GM18858 (cell line): ENCODE data around the gene MALSU1.

Source experiments
- ATAC-seq: cut with Tn5 transposase; IDR thresholded peaks from one replicate; pipeline ENCODE4 v1.9.1; 2021; ENCODE audit not compliant: unreplicated experiment

MALSU1 gene

DNA sequence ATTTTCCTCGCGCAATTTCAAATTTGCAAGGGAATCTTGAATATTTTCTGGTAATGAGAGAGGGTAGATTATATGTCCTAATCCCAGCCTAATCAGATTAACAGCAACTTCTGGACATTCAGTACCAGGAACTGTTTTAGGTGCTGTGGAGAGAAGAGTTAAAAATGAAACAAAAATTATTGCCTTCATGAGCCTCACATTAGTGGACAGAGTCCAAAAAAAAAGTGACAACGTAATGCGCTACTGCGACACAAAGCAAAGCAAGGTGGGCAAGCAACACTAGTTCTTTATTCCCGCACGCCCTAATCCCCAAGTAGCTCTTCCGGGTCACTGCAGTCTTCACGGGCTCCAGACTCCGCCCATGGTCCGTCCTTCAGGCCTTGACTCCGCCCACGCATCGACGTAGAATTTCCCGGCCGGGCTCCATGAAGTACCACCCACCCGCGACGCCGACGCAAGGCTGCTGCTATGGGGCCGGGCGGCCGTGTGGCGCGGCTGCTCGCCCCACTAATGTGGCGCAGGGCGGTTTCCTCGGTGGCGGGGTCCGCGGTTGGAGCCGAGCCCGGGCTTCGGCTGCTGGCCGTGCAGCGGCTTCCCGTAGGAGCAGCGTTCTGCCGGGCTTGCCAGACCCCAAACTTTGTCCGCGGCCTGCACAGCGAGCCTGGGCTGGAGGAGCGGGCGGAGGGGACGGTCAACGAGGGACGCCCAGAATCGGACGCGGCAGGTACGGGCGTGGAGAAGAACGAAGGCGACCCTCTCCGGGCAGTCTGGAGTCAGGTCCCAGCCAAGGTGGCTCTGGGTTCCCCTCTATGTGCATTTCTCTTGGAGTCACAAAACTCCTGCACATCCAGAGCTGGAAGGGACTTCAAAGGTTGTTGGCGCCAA lies at the start of gene MALSU1:
Gene MALSU1, plus strand, starts transcription at position 455 of the 885 bp plus-strand sequence. Its CDS starts 14 bp downstream, at position 469.
- ATAC-seq: peak; percentile 98

DNA sequence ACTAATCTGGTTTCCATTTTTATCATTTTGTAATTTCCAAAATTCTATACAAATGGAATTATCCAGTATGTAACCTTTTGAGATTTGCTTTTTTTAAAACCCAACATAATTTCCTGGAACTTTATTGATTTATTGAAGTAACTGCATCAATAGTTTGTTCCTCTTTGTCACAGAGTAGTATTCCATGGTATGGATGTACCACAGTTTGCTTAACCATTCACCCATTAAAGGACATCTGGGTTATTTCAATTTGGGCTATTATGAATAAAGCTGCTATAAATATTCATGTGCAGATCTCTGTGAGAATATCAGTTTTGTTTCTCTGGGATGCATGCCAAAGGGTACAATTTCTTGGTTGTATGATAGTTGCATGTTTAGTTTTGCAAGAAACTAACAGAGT lies 49.7 kb upstream of the MALSU1 start:
- no peak for ATAC-seq

DNA sequence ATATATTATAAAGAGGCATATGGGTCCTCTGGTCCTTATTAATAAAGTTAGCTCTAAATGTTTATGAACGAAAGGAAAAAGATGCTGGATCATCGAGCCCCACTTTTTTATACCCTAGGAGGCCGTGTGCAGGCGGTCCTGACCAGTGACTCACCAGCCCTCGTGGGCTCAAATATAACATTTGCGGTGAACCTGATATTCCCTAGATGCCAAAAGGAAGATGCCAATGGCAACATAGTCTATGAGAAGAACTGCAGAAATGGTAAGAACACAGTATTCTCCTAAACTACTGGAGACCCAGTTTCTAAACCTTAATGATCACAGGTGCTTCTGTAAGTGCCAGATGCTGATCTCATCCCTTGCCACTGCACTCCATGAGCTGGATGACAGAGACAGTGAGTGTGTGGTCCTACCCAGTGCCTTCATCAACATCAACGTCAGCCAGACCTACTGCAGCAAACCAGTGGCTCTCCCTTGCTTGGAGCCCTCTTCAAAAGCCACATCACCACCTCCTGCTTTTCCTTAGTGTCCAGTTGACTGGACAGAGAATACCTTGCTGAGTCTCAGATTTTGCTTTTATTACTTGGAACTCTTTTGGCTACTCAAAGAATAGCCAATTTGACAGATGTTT lies 45.0 kb upstream of the MALSU1 start:
- no peak for ATAC-seq

DNA sequence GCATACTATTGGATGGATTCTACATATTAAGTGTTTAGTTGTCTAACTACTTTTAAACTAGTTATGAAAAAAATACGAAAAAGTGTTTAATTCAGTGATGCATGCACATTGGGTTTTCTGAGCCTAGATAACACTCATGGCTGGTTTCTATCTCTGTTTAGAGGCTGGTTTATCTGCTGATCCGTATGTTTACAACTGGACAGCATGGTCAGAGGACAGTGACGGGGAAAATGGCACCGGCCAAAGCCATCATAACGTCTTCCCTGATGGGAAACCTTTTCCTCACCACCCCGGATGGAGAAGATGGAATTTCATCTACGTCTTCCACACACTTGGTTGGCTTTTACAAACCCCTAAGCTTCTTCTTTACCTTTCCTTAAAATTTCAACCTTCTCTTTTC lies 42.4 kb upstream of the MALSU1 start:
- no peak for ATAC-seq

DNA sequence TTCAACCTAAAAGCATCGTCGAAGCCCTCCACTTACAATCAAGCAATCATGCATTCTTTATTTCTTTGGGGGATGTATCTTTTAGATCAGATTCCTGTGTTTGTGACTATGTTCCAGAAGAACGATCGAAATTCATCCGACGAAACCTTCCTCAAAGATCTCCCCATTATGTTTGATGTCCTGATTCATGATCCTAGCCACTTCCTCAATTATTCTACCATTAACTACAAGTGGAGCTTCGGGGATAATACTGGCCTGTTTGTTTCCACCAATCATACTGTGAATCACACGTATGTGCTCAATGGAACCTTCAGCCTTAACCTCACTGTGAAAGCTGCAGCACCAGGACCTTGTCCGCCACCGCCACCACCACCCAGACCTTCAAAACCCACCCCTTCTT lies 38.8 kb upstream of the MALSU1 start:
- no peak for ATAC-seq

DNA sequence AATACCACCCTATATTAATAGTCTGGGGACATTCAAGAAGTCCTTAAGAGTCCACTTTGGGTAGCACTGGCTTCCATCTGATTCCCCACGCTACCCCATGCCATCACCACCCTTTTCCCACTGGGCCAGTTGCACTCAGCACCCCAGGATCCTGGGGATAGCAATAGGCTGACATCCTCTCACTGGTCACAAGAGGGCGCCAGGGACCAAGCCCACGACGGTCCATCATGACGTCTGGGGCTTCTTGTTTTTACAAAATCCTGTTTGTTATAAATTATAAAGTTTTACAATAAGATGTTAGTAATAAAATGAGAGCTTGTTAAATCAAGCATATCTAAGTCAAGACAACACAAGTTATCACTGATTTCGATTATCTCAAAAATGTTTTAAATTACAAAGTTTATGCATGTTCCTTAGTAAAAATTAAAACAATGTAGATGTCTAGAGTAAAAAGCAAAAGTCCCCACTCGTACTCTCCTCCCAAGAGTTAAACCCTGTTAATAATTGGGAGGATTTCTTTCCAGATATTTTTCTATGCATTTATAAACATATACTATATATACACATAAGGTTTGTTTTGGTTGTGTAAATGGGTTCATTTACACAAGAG lies 37.2 kb upstream of the MALSU1 start:
- peak; percentile 62 for ATAC-seq

DNA sequence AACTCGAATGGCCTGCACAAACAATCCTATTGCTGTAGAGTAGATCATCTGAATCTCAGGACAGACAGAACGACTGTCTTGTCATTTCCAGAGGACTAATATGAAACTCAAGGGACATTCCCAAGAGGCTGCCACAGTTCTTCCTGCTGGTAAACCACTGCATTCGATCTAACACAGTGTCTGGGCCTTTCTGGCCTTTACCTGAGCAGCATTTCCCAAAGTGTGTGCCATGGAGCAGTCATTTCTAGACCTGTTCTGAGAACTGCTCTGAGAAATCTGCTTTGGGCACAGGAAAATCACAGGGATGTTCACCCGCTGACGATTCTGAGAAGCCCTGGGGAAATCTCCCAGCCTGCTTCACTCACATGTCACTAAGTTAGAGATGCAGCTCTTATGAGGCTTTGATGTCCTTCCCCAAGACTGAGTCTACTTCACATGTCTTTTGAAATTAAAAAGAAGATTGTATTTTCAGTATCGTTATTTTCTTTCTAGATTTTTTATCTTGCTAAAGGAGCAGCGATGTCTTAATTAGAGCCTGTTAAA lies 34.2 kb upstream of the MALSU1 start:
- ATAC-seq: no peak

DNA sequence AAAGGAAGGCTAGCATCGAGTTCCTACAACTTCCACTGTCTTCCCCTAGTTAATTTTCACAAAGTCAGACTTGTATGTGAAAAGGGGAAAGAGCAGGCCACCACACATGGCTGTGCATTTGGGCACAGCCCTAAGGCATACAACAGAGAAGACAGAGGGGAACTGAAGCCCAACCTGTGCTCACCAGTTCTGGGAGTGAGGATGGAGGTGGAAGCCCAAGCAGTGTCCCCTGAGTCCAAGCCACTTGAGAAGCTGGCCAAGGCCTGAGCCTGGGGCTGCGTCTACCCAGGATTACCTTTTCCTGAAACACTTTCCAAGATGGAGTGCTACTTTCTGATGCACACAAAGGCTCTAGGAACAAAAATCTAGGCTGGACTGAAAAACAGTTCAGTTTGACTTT lies 32.2 kb upstream of the MALSU1 start:
- ATAC-seq: no peak

DNA sequence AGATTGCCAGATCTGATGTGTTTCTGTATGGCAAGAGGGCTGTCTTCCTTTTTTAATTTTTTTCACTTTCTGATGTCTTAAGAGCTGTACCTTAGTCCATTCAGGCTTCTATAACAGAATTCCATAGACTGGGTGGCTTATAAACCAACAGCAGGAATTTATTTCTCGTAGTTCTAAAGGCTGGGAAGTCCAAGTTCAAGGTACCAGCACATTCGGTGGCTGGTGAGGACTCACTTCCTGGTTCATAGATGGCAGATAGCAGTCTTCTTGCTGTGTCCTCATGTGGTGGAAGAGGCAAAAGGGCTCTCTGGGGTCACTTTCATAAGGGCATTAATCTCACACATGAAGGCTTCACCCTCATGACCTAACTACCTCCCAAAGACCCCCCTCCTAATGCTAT lies 31.8 kb upstream of the MALSU1 start:
- ATAC-seq: no peak

DNA sequence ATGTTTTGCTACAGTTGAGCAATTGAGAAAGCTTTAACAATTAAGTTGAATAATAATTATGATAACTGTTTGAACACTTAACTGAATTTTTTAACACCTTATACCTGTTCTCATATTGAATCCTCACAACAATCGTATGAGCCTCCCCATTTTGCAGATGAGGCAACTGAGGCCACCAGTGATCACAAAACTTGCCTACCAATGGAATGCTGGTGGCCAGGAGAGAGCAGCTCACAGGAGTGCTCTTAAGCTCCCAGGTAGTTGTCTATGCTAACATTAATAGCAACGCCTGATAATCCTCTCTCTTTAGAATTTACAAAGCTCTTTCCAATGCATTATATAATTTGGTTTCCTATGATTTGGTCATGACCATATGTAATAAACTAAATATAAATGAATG lies 31.0 kb upstream of the MALSU1 start:
- no peak for ATAC-seq

DNA sequence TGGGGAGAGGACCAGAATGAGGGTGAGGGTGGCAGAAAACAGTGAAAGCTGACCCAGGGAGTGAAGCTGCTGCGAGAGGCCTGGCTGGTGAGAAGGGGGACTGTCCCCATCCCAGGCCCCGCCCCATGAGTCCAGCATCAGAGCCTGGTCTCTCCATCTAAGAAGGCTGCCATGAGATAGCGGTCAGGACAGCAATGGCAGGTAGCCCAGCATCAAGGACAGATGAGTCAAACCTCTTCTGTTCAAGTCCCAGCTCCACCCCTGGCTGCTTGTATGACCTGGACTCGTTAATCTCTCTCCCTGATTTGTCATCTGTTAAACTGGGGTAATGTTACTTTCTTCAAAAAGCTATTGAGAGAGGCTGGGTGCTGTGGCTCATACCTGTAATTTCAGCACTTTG lies 30.4 kb upstream of the MALSU1 start:
- no peak for ATAC-seq

DNA sequence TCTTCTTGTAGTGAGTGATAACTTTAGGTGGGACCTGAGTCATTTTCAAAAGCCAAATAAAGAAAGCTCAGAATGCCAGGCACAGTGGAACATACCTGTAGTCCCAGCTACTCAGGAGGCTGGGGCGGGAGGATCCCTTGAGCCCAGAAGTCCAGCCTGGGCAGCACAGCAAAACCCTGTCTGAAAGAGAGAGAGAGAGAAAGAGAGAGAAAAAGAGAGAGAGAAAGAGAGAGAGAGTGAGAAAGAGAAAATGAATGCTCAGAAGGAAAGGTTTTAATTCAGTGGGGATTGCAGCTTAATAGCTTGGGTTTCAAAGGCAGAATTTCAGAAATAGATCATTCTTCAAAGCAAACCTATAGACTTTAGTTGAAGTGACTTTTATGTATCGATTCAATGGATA lies 26.9 kb upstream of the MALSU1 start:
- no peak for ATAC-seq

DNA sequence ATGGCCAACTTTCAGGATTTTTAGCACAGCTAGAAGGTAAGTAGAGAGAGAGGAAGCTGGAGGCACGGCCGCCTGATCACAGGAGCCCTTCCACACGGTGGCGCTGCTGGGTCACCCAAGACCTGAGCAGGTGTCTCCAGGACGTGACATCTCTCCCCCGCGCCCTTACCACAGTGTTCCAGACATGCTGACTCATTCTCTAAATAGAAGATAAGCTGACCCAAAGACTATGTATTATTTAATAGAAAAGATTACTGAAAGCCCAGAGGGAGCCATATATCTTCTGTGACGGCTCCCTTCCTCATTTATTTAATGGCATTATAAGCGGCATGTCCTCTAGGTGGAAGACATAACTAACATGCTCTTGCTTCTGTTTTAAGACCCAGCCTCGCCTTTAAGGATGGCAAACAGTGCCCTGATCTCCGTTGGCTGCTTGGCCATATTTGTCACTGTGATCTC lies 26.0 kb upstream of the MALSU1 start:
- ATAC-seq: peak; percentile 83

DNA sequence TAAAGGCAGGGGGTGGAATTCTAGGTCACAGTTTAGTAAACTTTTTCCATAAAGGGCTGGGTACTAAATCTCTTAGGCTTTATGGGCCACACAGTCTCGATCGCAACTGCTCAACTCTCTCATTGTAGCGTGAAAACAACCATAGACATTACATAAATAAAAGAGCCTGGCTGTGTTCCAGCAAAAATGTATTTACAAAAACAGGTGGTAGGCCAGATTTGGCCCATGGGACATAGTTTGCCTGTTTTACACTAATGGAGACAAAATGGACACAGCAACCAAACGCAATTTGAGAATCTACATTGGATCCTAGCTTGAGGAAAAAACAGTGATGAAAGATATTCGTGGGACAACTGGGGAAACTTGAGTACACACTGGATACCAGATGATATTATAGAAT lies 23.2 kb upstream of the MALSU1 start:
- no peak for ATAC-seq

DNA sequence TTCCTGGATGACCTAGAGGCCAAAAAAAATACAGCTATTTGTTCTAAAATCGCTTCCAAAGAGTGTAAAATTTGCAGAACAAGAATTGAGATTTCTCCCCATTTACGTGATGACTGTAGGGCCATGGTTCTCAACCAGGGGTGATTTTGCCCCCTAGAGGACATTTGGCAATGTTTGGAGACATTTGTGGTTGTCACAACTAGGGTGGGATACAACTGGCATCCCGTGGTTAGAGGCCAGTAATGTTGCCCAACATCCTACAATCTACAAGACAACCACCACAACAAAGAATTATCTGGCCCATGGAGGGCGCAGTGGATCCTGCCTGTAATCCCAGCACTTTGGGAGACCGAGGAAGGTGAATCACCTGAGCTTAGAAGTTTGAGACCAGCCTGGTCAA lies 22.8 kb upstream of the MALSU1 start:
- ATAC-seq: no peak

DNA sequence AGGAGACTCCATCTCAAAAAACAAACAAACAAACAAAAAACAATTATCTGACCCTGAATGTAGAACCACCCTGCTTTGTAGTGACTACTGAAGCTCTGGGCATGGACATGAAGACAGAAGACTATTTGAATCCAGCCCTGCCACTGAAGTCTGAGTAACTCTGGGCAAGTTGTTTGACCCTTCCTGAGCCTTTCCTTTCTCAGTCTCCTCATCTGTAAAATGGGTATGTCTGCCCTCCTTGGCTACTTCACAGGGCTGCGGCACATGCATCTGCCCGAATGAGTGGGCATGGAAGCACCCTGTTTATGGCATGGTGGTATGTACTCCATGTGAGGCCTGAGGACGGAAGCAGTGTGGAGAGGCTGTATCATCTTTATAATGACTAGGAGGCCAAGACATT lies 22.2 kb upstream of the MALSU1 start:
- no peak for ATAC-seq

DNA sequence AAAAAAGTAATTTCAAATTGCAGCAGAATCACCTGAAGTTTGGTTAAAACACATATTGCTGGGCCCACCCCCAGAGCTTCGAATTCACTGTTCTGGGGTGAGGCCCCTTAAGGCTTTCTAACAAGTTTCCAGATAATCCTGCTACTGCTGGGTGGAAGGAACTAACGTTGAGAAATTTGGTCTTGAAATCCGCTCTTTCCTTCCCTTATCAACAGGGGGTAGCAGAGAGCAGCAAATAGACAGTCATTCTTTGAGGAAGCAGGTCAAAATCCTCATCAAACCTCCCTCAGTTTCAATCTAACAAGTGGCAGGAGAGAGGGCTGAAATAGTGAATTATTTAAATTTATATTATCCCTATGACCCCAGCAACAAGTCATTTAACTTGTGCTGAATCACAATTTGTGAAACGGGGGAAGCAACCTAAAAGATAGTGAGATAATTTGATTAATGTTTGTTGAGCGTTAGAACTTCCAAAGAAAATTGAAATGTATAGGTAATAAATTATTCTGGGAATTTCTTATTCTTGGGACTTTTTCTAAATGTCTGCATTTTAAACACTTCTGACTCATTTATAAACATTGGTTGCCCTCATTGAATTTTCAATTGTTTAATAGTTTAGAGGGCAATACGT lies 21.7 kb upstream of the MALSU1 start:
- peak; percentile 32 for ATAC-seq

DNA sequence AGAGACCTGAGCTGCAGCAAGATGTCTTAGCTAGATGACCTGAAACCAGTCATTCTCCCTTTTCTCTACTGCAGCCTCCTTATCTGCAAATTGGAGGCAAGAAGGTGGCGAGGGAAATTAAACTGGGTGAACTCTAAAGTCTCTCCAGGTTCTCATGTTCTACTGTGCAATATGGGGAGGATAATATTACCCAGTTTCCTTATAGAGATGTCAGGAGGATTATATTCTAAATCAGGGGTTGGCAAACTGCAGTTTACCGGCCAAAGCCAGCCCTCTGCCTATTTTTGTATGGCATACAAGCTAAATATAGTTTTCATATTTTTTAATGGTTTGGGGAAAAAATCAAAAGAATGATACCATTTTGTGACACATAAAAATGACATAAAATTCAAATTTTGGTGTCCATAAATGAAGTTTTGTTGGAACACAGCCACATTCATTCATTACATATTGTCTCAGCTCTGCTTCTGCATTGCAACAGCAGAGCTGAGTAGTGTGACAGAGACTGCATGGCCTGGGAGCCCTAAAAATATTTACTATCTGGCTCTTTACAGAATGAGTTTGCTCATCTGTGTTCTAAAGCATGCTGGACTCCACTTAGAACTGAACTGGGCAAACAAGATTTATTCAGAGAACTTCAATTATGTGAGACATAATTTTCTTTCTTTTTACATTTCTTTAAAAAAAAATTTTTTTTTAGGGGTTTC lies 19.2 kb upstream of the MALSU1 start:
- ATAC-seq: no peak

DNA sequence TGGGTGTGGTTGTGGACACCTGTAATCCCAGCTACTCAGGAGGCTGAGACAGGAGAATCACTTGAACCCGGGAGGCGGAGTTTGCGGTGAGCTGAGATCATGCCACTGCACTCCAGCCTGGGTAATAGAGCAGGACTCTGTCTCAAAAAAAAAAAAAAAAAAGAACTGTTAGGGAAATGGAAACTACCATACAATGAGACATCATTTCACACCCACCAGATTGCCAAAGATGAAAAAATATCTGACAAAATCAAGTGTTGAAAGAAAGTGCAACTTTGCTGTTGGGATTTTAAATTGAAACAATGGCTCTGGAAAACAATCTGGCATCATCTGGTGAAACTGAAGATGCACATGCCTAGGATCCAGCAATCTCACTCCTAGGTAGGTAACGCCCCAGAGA lies 16.1 kb upstream of the MALSU1 start:
- no peak for ATAC-seq

DNA sequence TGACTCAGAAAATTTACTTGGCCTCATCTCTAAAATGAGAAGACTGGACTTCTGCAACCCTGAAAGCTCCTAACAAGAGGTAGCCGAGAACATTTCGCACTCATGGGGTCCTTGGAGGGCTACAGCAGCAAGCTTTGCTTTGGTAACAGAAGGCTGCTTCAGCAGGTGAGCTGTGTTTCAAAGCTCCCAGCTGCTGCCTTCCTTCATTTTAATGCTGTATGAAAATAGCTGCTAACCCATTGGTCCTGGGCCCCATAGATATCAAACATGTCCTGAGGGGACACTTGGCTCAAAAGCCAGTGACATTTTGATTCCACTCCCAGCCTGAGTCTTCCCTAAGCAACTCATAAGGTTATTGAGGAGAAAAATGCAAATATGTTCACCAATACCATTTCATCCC lies 14.3 kb upstream of the MALSU1 start:
- no peak for ATAC-seq
